SK-N-MC (cell line): Measurements from ENCODE around the gene EHD3.

ENCODE experiments used
- DNase-seq: peaks from one replicate; pipeline ENCODE4 v3.0.0-alpha.2; 2011; ENCODE audit warnings: low read depth, low spot score
- H3K27ac ChIP-seq: fragments of 200-600 bp; sonication (generic); 2 replicates; pipeline ENCODE4 v1.5.1; 2016; ENCODE audit warnings: mixed run types
- H3K36me3 ChIP-seq: fragments of 200-600 bp; sonication (generic); 2 replicates; pipeline ENCODE4 v1.6.1; 2017; ENCODE audit warnings: antibody characterized with exemption, low read length, mixed read lengths; ENCODE audit not compliant: insufficient read depth
- H3K4me3 ChIP-seq: fragments of 200-600 bp; sonication (generic); 2 replicates; pipeline ENCODE4 v1.5.1; 2016
- H3K9ac ChIP-seq: fragments of 200-600 bp; sonication (generic); 2 replicates; pipeline ENCODE4 v1.8.0; 2017; ENCODE audit warnings: mixed run types, mixed read lengths; ENCODE audit not compliant: insufficient read length
- H3K9me3 ChIP-seq: fragments of 200-600 bp; sonication (generic); 2 replicates; pipeline ENCODE4 v1.6.1; 2017; ENCODE audit warnings: low read depth, mild to moderate bottlenecking, antibody characterized with exemption, low read length, moderate library complexity, mixed read lengths
- EZH2 ChIP-seq: fragments of 200-600 bp; sonication (generic); IDR thresholded peaks from one replicate; pipeline ENCODE4 v1.6.1; 2017; ENCODE audit warnings: antibody characterized with exemption
- FOXP2 ChIP-seq: optimal IDR thresholded peaks from 2 replicates; pipeline ENCODE3; 2011; ENCODE audit warnings: mild to moderate bottlenecking, moderate library complexity; ENCODE audit not compliant: insufficient read depth; ENCODE audit errors: extremely low read length, control extremely low read depth
- POLR2AphosphoS5 ChIP-seq: IDR thresholded peaks from 2 replicates; pipeline ENCODE4 v1.6.1; 2012; ENCODE audit warnings: mild to moderate bottlenecking, low read depth, low read length, borderline replicate concordance

The EHD3 gene

DNA sequence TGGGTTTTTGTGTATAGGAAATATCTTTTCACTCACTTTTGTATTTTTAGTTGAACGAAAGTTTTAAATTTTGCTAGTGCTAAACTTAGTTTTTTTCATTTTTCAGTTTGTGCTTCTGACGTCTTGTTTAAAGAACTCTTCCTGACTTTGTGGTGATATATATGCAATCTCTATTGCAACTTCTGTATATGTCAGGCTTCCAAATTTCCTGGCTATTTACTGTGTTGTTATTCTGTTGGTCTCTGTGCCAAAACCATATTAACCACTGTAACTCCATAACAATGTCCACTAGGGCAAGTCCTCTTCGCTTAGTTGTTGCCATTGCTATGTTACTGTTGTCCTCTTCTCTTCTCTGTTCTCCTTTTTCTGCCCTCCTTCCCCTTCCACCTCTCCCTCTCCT lies 3.2 kb upstream of the EHD3 start:
- Histone ChIP-seq H3K36me3 (no peaks in the 10 kb centered on the region), H3K27ac (no peak overlapping the region), H3K4me3 (no peak overlapping the region), H3K9me3 (no peaks in the 10 kb centered on the region), H3K9ac (no peak overlapping the region)
- TF ChIP-seq POLR2AphosphoS5 = no peak
- no peak for TF ChIP-seq EZH2
- TF ChIP-seq FOXP2 = no peak
- no peak for DNase-seq

DNA sequence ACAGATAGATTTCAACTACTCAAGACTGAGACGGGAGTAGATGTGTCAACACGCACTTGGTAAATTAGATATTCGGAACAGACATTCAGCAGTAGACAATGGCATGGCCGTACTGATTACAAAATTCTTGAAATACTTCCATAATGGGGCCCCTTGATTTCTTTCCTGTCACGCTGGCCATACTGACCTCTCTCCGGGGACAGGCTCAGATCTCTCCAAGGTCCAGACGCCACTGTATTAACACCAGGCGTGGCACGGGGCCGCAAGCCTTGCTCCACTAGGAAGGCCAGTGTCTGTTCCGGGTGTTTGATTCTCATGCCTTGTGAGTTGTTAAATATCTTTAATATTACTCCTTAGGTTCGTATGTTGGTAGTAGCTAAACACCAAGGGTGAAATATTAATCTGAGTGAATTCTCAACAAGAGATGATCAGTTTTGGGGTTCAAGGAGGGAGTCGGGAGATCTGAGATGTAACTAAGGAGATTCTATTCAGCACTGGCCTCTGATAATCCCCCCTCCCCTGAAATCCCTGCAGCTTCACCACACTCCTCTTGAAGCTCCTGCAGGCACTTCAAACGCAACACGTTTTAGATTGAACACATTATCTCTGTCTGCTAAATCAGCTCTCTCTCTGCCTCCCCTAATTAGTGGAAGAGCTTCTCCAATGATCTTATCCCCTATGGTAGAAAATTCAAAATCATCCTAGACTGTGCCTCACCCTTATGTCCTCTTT lies 2.2 kb upstream of the EHD3 start:
- H3K9me3 ChIP-seq = no peaks in the 10 kb centered on the region
- H3K27ac ChIP-seq = no peak overlapping the region
- H3K9ac ChIP-seq = no peak overlapping the region
- no peak overlapping the region for H3K4me3 ChIP-seq
- no peak for DNase-seq
- H3K36me3 ChIP-seq = no peaks in the 10 kb centered on the region
- TF ChIP-seq POLR2AphosphoS5 (no peak), FOXP2 (no peak), EZH2 (no peak)

GRCh38 chr2:31232586-31232985 lies 1.4 kb upstream of the EHD3 start:
- no peak overlapping the region for H3K9ac ChIP-seq
- no peak for TF ChIP-seq POLR2AphosphoS5
- no peak for TF ChIP-seq EZH2
- TF ChIP-seq FOXP2 = no peak

GRCh38 chr2:31233231-31233630 lies 721 bp upstream of the EHD3 start:
- no peaks in the 10 kb centered on the region for H3K9me3 ChIP-seq
- H3K36me3 ChIP-seq = no peaks in the 10 kb centered on the region
- H3K4me3 ChIP-seq = peak overlapping the region; percentile 69
- no peak overlapping the region for H3K9ac ChIP-seq
- TF ChIP-seq POLR2AphosphoS5 = no peak
- no peak for TF ChIP-seq FOXP2
- no peak for TF ChIP-seq EZH2
- no peak for DNase-seq
- H3K27ac ChIP-seq = no peak overlapping the region

More at GRCh38 chr2:31232586-31232985, 1.4 kb upstream of the EHD3 start:
- Histone ChIP-seq H3K4me3 (no peak overlapping the region), H3K27ac (no peak overlapping the region), H3K36me3 (no peaks in the 10 kb centered on the region), H3K9me3 (no peaks in the 10 kb centered on the region)
- no peak for DNase-seq

DNA sequence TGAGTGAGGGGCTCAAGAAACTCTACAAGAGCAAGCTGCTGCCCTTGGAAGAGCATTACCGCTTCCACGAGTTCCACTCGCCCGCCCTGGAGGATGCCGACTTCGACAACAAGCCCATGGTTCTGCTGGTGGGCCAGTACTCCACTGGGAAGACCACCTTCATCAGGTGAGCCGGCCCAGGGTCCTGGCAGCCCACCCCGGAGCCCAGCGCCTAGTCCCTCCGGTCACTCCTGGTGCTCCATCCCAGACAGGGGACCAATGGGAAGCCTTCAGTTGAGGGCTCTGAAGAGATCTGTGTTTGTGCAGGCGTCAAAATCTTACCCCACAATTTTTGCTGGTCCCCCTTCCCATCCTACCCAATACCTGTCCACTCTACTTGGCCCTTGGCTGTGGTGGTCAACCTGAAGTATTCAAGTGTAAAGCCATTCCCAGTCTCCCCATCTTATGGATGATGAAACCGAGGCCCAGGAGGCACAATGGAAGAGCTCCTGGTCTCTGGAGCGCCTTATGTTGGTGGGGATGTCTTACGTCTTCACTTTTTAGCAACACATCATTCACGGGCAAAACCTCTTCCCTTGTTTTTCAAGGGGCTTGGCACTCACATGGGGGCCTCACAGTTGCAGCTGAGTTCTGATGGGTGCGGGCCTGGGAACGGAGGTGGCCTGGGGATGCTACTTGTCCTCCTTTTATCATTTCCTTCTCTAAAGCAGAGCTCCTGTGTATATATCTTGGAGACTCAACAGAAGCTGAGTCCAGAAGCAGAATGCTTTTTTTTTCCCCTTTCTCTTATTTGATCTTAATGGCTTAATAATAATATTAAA lies 941 bp downstream of the EHD3 start:
- H3K9ac ChIP-seq = no peak overlapping the region
- no peak for TF ChIP-seq EZH2
- no peak for TF ChIP-seq POLR2AphosphoS5
- no peak for TF ChIP-seq FOXP2
- peak overlapping the region; percentile 69; the same call in 1 of the 2 replicates for H3K4me3 ChIP-seq
- H3K36me3 ChIP-seq = no peaks in the 10 kb centered on the region
- no peak overlapping the region for H3K27ac ChIP-seq
- DNase-seq = no peak
- H3K9me3 ChIP-seq = no peaks in the 10 kb centered on the region

- no peak for DNase-seq
- H3K4me3 ChIP-seq = no peak overlapping the region
- H3K36me3 ChIP-seq = no peaks in the 10 kb centered on the region
- TF ChIP-seq POLR2AphosphoS5 = no peak
- no peak overlapping the region for H3K27ac ChIP-seq
- no peaks in the 10 kb centered on the region for H3K9me3 ChIP-seq
- no peak overlapping the region for H3K9ac ChIP-seq
Observed at GRCh38 chr2:31235504-31235902, 1.6 kb downstream of the EHD3 start.

DNA sequence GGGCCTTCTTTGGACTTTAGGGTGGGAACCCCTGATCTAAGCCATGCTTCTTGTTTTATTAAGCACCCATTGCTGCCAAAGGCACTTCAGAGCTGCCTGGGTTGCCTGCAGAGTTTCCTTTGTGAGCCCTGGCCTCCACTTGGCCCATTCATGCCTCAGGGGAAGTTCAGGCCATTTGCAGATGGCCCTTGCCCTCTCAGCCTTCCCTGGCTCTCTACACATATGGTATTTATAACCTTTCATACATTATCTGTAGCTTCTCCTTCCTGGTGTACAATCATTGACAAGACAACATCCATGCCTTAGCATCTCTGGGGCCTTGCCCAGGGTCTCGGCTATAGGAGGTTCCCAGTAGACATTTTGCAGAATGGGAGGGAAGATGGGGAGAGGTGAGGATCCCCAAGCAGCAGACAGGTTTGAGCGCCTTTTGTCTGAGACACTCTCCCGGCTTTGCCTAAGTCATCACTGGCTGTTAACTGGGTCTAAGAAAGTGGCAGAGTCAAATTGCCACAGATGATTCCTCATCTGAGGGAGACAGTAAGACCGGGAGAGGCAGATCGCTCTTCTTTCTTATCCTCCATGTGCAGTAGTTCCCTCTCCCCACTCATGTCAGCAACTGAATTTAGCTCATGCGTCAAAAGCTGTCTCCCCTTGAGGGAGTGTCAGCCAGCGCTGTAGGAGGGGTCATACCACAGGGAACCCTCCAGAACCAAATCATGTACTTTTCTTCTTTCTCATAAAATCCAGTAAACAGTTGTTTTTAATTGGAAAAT lies 2.7 kb downstream of the EHD3 start:
- no peaks in the 10 kb centered on the region for H3K36me3 ChIP-seq
- DNase-seq = no peak
- TF ChIP-seq FOXP2 (no peak), EZH2 (no peak), POLR2AphosphoS5 (no peak)
- H3K4me3 ChIP-seq = no peak overlapping the region
- H3K9me3 ChIP-seq = no peaks in the 10 kb centered on the region
- no peak overlapping the region for H3K9ac ChIP-seq
- no peak overlapping the region for H3K27ac ChIP-seq
